GM12878 (cell line): Measurements from ENCODE around the gene SUCO. TPM values are rescaled to one million over a fixed set of nuclear protein-coding genes. Genes with fewer than 3 reads are reported as not detected.
"Not testable (repeated sequence)": the region's sequence is repeated elsewhere in the genome, so short reads cannot be mapped to it uniquely, and the experiment has no call there.

Experiments used
- ATAC-seq: fragments of 200-7000 bp; cut with Tn5 transposase; 3 replicates; pipeline ENCODE4 v1.9.1; 2020; ENCODE audit warnings: mild to moderate bottlenecking, moderate library complexity
- BruUV-seq: library from RNA; stranded (reverse); fragments of 400-500 nt; replicated peaks from 2 replicates; lab custom pipeline; 2021; lab: Mats Ljungman, UMichigan
- CTCF ChIA-PET: fragments of 300-600 bp; sonication (Branson Sonifier 250); formaldehyde crosslinking; extraction: SDS; loops from one replicate; lab custom pipeline; 2021; ENCODE audit warnings: inconsistent platforms; lab: Yijun Ruan, JAX
- POLR2A ChIA-PET: fragments of 350-600 bp; formaldehyde crosslinking; extraction: SDS; loops from one replicate; lab custom pipeline; 2021; ENCODE audit warnings: inconsistent platforms; lab: Charles Lee
- RAD21 ChIA-PET: fragments of 300-600 bp; sonication (Branson Sonifier 250); formaldehyde crosslinking; loops from one replicate; lab custom pipeline; 2023; ENCODE audit warnings: antibody characterized with exemption; ENCODE audit not compliant: unreplicated experiment; lab: Charles Lee
- SMC1A ChIA-PET: fragments of 300-600 bp; sonication (Branson Sonifier 250); formaldehyde crosslinking; loops from one replicate; lab custom pipeline; 2023; ENCODE audit not compliant: unreplicated experiment, uncharacterized antibody; lab: Charles Lee
- DNase-seq: peaks from one replicate; pipeline ENCODE4 v3.0.0-alpha.2; 2011; ENCODE audit warnings: low read depth, low spot score
- FAIRE-seq: peaks from 3 replicates; lab custom pipeline; 2011; peaks lifted over from hg19 to GRCh38; lab: Jason Lieb, UNC
- H2AFZ ChIP-seq: 2 replicates; pipeline ENCODE4 v1.6.0; 2011; ENCODE audit warnings: low read depth, low read length, control low read depth; ENCODE audit not compliant: control insufficient read depth
- H3K27ac ChIP-seq: 2 replicates; pipeline ENCODE4 v1.5.1; 2011; ENCODE audit warnings: control low read depth; ENCODE audit not compliant: control insufficient read depth, insufficient read depth
- H3K27me3 ChIP-seq, 2 experiments: replicated peaks in 1 of 2; 2 replicates each; pipeline versions ENCODE4 v1.6.0 to v1.6.1; 2011; ENCODE audit warnings: low read length in 1 of 2; ENCODE audit not compliant: control insufficient read depth in 2 of 2, insufficient read depth in 2 of 2
- H3K36me3 ChIP-seq, 2 experiments: 2 replicates each; pipeline ENCODE4 v1.5.1; 2011; ENCODE audit warnings: low read length in 1 of 2; ENCODE audit not compliant: control insufficient read depth in 2 of 2, insufficient read depth in 2 of 2
- H3K4me1 ChIP-seq: 2 replicates; pipeline ENCODE4 v1.6.1; 2011; ENCODE audit warnings: mild to moderate bottlenecking, low read length, moderate library complexity, mixed read lengths; ENCODE audit not compliant: control insufficient read depth, insufficient read depth
- H3K4me2 ChIP-seq: 2 replicates; pipeline ENCODE4 v1.6.0; 2011; ENCODE audit warnings: control low read depth; ENCODE audit not compliant: control insufficient read depth, insufficient read depth
- H3K4me3 ChIP-seq: fragments of 200-600 bp; sonication (generic); 2 replicates; pipeline ENCODE4 v1.5.1; 2016
- H3K79me2 ChIP-seq: 2 replicates; pipeline ENCODE4 v1.6.0; 2011; ENCODE audit warnings: low read length; ENCODE audit not compliant: control insufficient read depth, insufficient read depth
- H3K9ac ChIP-seq: 2 replicates; pipeline ENCODE4 v1.8.0; 2011; ENCODE audit warnings: low read length, control low read depth, mixed read lengths; ENCODE audit not compliant: control insufficient read depth, insufficient read depth
- H3K9me3 ChIP-seq: replicated peaks from 3 replicates; pipeline ENCODE4 v1.5.1; 2011; ENCODE audit warnings: mild to moderate bottlenecking, low read length; ENCODE audit not compliant: control insufficient read depth, insufficient read depth
- H4K20me1 ChIP-seq: 2 replicates; pipeline ENCODE4 v1.6.0; 2011; ENCODE audit not compliant: control insufficient read depth, insufficient read depth
- IRF4 ChIP-seq: IDR thresholded peaks from 2 replicates; pipeline ENCODE4 v1.6.1; 2011; ENCODE audit warnings: low read depth, low read length
- NFXL1 ChIP-seq: fragments of 450-650 bp; IDR thresholded peaks from 2 replicates; pipeline ENCODE4 v1.6.1; 2017; ENCODE audit warnings: antibody characterized with exemption, mild to moderate bottlenecking, borderline replicate concordance
- NFYB ChIP-seq: IDR thresholded peaks from 2 replicates; pipeline ENCODE4 v1.6.1; 2011; ENCODE audit warnings: low read depth, mild to moderate bottlenecking, low read length, improper control_type of control experiment, moderate library complexity; ENCODE audit not compliant: insufficient read depth
- SMARCA5 ChIP-seq: fragments of 450-650 bp; IDR thresholded peaks from 2 replicates; pipeline ENCODE4 v1.6.1; 2017; ENCODE audit warnings: mild to moderate bottlenecking
- WGBS: methylation state at CpG from one replicate; pipeline ENCODE4 v1.1.6; 2016; ENCODE audit warnings: low lambda C conversion rate; ENCODE audit not compliant: insufficient replicate concordance, insufficient coverage; ENCODE audit errors: missing lambda C conversion rate; 5-methylcytosine and 5-hydroxymethylcytosine counted together
- in situ Hi-C: fragments of 300-500 bp; cut with MboI; formaldehyde crosslinking; loops from 9 replicates; pipeline ENCODE4 v1.14.3; 2018; ENCODE audit warnings: mixed read lengths
- intact Hi-C: fragments of 100-400 bp; cut with micrococcal nuclease; formaldehyde crosslinking; loops from one replicate; pipeline ENCODE4 v1.14.2; 2022; ENCODE audit not compliant: unreplicated experiment
- polyA plus RNA-seq, 11 experiments: library from polyadenylated mRNA; depleted of rRNA in 4 of 11; unstranded in 6 of 11; stranded (reverse) in 5 of 11; fragments of >200 nt; fragmentation: Nextera tagmentation in 4 of 11; fragmentation: Illumina TruSeq in 1 of 11; extraction: Ambion mirVana in 4 of 11; extraction: Trizol in 1 of 11; gene quantifications; 1 replicate in 1 of 11; 2 replicates in 10 of 11; pipeline versions ENCODE4 v1.2.1 to v1.2.3, GENCODE V29; 2011 to 2016; ENCODE audit warnings: inconsistent platforms in 2 of 11, missing spikeins in 2 of 11, low read depth in 1 of 11
- total RNA-seq, 4 experiments: library from RNA; depleted of rRNA in 3 of 4; stranded (reverse); fragments of >200 nt in 3 of 4; fragmentation: Illumina TruSeq in 1 of 4; extraction: Trizol in 1 of 4; gene quantifications; 2 replicates each; pipeline versions ENCODE4 v1.2.1 to v1.2.3, GENCODE V29; 2013 to 2021
- TF ChIP-seq, protein P1 (sequence below): fragments of 450-650 bp; formaldehyde crosslinking; IDR thresholded peaks from 2 replicates; pipeline ENCODE4 v1.4.0; 2022; ENCODE audit warnings: mild to moderate bottlenecking, moderate library complexity

Gene SUCO
- total and polyA plus RNA-seq, 10 of the 15 experiments (the other 5 are each of a cell fraction or from before 2014, with no cell fraction given): 1.7 to 15.3 (median 8.4) TPM

DNA sequence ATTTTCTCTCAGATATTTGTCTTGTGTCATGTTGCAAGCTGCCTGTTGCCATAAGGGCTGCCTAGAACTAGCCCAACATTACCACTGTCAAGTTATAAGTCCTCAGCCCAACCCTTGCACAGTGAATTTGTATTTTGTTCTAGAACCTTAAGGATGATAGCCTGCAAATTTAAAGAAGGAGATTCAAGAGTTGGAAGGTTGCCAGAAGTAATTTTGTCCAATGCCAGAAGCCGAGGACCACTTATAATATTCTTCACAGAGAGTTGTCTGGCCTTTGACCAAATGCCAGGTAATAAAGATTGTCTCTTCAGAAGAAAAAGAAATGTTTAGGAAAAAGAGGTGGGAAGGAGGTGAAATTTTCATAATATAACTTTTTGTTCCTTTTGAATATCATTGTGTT, 40.5 kb upstream of the SUCO start:
- no peaks in the 10 kb centered on the region for H3K4me1 ChIP-seq
- DNase-seq (no peak), ATAC-seq (no peak), FAIRE-seq (no peak)
- no peaks in the 10 kb centered on the region for H3K36me3 ChIP-seq
- no peaks in the 10 kb centered on the region for H3K79me2 ChIP-seq
- no peak overlapping the region for H2AFZ ChIP-seq
- H3K9me3 ChIP-seq: no peaks in the 10 kb centered on the region
- H4K20me1 ChIP-seq: no peaks in the 10 kb centered on the region
- H3K4me2 ChIP-seq: no peak overlapping the region
- no peak overlapping the region for H3K9ac ChIP-seq
- no TSS peak for BruUV-seq
- H3K27me3 ChIP-seq: peaks cover 0 to 3% of the 10 kb centered on the region in 2 experiments; a peak in 1 of 4 replicates
- ChIA-PET RAD21 (no interaction called here), POLR2A (no interaction called here), CTCF (no interaction called here), SMC1A (no interaction called here)
- intact Hi-C loops (no loop called here), in situ Hi-C loops (no loop called here)
- 0% methylated on average over 1 of the region's 1 CpG for WGBS
- TF ChIP-seq NFYB (no peak), IRF4 (no peak)
- TF ChIP-seq, protein P1, sequence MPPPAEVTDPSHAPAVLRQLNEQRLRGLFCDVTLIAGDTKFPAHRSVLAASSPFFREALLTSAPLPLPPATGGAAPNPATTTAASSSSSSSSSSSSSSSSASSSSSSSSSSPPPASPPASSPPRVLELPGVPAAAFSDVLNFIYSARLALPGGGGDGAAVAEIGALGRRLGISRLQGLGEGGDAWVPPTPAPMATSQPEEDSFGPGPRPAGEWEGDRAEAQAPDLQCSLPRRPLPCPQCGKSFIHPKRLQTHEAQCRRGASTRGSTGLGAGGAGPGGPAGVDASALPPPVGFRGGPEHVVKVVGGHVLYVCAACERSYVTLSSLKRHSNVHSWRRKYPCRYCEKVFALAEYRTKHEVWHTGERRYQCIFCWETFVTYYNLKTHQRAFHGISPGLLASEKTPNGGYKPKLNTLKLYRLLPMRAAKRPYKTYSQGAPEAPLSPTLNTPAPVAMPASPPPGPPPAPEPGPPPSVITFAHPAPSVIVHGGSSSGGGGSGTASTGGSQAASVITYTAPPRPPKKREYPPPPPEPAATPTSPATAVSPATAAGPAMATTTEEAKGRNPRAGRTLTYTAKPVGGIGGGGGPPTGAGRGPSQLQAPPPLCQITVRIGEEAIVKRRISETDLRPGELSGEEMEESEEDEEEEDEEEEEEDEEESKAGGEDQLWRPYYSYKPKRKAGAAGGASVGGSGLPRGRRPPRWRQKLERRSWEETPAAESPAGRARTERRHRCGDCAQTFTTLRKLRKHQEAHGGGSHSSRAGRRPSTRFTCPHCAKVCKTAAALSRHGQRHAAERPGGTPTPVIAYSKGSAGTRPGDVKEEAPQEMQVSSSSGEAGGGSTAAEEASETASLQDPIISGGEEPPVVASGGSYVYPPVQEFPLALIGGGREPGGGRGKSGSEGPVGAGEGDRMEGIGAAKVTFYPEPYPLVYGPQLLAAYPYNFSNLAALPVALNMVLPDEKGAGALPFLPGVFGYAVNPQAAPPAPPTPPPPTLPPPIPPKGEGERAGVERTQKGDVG (CRISPR knock-in tag): no peak
- no peak overlapping the region for H3K27ac ChIP-seq
- H3K4me3 ChIP-seq: no peak overlapping the region

DNA sequence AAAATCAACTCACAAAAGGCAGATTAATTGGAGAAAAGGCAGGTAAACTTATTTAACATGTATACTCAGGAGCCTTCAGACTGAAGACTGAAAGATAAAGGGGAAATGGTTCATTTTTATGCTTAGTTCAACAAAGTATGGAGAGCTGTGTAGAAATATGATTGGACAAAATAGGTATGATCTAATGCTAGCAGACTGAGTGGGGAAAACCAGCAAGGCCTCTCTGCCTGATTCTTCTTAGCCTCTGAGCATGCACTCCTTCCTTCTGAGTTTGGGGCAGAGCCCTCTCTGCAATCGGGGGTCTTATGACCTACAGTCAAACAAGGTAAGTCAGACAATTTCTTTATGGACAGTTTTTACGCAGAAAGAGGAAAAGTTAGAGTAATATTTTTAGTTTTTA, 38.8 kb upstream of the SUCO start:
- Histone ChIP-seq H3K4me1 (no peaks in the 10 kb centered on the region), H2AFZ (no peak overlapping the region), H3K9ac (no peak overlapping the region), H3K27me3 (peaks cover 0 to 3% of the 10 kb centered on the region in 2 experiments; a peak in 1 of 4 replicates), H3K36me3 (no peaks in the 10 kb centered on the region), H3K79me2 (no peaks in the 10 kb centered on the region), H4K20me1 (no peaks in the 10 kb centered on the region), H3K4me3 (no peak overlapping the region), H3K9me3 (no peaks in the 10 kb centered on the region), H3K27ac (no peak overlapping the region), H3K4me2 (no peak overlapping the region)
- BruUV-seq: no TSS peak
- ChIA-PET CTCF (interaction anchor here (1.2 kb wide), 1 partner anchor 12 kb away, joined by 3 read pairs; no protein-coding TSS in a partner anchor), SMC1A (interaction anchor here (0.9 kb wide), 1 partner anchor 147 kb away, joined by 4 read pairs; no protein-coding TSS in a partner anchor), RAD21 (no interaction called here), POLR2A (no interaction called here)
- intact Hi-C loops: no loop called here
- in situ Hi-C loops: no loop called here
- no peak for ATAC-seq
- no peak for FAIRE-seq
- WGBS: 0% methylated on average over 2 of the region's 2 CpGs
- no peak for DNase-seq
- TF ChIP-seq NFXL1 (no peak), SMARCA5 (no peak)

DNA sequence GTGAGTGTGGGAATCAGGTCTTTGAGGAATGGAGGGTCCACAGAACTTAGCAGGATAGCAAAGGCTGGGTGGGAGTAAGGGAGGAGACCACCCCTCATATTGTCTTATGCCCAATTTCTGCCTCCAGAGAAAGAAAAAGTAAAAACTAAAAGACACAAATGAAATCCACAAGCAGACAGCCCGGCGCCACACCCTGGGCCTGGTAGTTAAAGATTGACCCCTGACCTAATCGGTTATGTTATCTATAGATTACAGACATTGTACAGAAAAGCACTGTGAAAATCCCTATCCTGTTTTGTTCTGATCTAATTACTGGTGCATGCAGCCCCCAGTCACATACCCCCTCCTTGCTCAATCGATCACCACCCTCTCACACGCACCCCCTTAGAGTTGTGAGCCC, 36.8 kb upstream of the SUCO start:
- ATAC-seq, H3K27ac ChIP-seq, H3K4me3 ChIP-seq, H3K36me3 ChIP-seq, H3K79me2 ChIP-seq, H3K4me1 ChIP-seq, H3K4me2 ChIP-seq, H3K9me3 ChIP-seq, H3K9ac ChIP-seq, BruUV-seq, POLR2A ChIA-PET, intact Hi-C loops, FAIRE-seq, in situ Hi-C loops, H3K27me3 ChIP-seq, DNase-seq, SMC1A ChIA-PET, CTCF ChIA-PET, H4K20me1 ChIP-seq, H2AFZ ChIP-seq, RAD21 ChIA-PET: not testable (repeated sequence)
- WGBS: 60% methylated on average over 5 of the region's 5 CpGs
